Measurements from ENCODE around the gene PHLDB1.

- TF ChIP-seq CTCF (IDR thresholded peaks at IDR 0.05) (no peak), POLR2AphosphoS5 (IDR thresholded peaks at IDR 0.05) (no peak)
These were observed 63.8 kb downstream of the PHLDB1 start for GRCh38 chr11:118671254-118671653.

Measured in breast epithelium (tissue), 3 donors.